Measurements from ENCODE around the gene CRISPLD2.

GRCh38 chr16:84780544-84781376, 39.0 kb upstream of the CRISPLD2 start:
- TF ChIP-seq, protein P1, sequence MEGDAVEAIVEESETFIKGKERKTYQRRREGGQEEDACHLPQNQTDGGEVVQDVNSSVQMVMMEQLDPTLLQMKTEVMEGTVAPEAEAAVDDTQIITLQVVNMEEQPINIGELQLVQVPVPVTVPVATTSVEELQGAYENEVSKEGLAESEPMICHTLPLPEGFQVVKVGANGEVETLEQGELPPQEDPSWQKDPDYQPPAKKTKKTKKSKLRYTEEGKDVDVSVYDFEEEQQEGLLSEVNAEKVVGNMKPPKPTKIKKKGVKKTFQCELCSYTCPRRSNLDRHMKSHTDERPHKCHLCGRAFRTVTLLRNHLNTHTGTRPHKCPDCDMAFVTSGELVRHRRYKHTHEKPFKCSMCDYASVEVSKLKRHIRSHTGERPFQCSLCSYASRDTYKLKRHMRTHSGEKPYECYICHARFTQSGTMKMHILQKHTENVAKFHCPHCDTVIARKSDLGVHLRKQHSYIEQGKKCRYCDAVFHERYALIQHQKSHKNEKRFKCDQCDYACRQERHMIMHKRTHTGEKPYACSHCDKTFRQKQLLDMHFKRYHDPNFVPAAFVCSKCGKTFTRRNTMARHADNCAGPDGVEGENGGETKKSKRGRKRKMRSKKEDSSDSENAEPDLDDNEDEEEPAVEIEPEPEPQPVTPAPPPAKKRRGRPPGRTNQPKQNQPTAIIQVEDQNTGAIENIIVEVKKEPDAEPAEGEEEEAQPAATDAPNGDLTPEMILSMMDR (conservative IDR thresholded peaks at IDR 0.05; ENCODE audit: low read length), result no peak
- no peak for TF ChIP-seq EZH2phosphoT487 (IDR thresholded peaks at IDR 0.05; ENCODE audit: borderline replicate concordance)

All from Loucy (cell line).